K562 (cell line): ENCODE measurements around the gene RARG. TPM values are rescaled to one million over a fixed set of nuclear protein-coding genes. Genes with fewer than 3 reads are reported as not detected.
A peak's percentile ranks its signal among the peaks of the same experiment; 100 is the strongest.

Experiments used
- GABPA ChIP-seq: fragments of 200-800 bp; sonication (Bioruptor generic); conservative IDR thresholded peaks from 2 replicates; pipeline ENCODE4 v1.6.1; 2016; ENCODE audit warnings: low read depth, missing genetic modification characterization, missing compliant biosample characterization
- HDGF ChIP-seq: fragments of 450-650 bp; IDR thresholded peaks from 2 replicates; pipeline ENCODE4 v1.6.1; 2016
- HMG20B ChIP-seq: fragments of 250-450 bp; sonication (Bioruptor Pico); IDR thresholded peaks from 2 replicates; pipeline ENCODE4 v1.5.0; 2021; ENCODE audit warnings: mild to moderate bottlenecking
- MAZ ChIP-seq, 2 experiments: fragments of 450-650 bp in 1 of 2; sonication (generic) in 1 of 2; formaldehyde crosslinking; IDR thresholded peaks in 1 of 2; conservative IDR thresholded peaks in 1 of 2; 2 replicates each; pipeline versions ENCODE4 v1.4.0 to v1.5.0; 2020; ENCODE audit warnings: mild to moderate bottlenecking in 1 of 2, missing genetic modification reagents in 1 of 2
- MIER1 ChIP-seq: fragments of 450-650 bp; IDR thresholded peaks from 2 replicates; pipeline ENCODE4 v1.6.1; 2016; ENCODE audit warnings: antibody characterized with exemption, mild to moderate bottlenecking, low read depth
- POLR2AphosphoS2 ChIP-seq: IDR thresholded peaks from 2 replicates; pipeline ENCODE4 v1.6.1; 2012; ENCODE audit warnings: low read length, improper control_type of control experiment
- SMARCC2 ChIP-seq: fragments of 450-650 bp; IDR thresholded peaks from 2 replicates; pipeline ENCODE4 v1.6.1; 2017; ENCODE audit warnings: antibody characterized with exemption, moderate library complexity, mild to moderate bottlenecking, low read depth
- TOE1 ChIP-seq, 2 experiments: fragments of 450-650 bp in 1 of 2; sonication (generic) in 1 of 2; formaldehyde crosslinking in 1 of 2; IDR thresholded peaks; 2 replicates each; pipeline versions ENCODE4 v1.7.1 to v1.8.0; 2016 to 2022; ENCODE audit warnings: borderline replicate concordance in 2 of 2, mild to moderate bottlenecking in 2 of 2, antibody characterized with exemption in 1 of 2, inconsistent platforms in 1 of 2, low read depth in 1 of 2, missing genetic modification reagents in 1 of 2, moderate library complexity in 1 of 2
- TSC22D4 ChIP-seq: fragments of 450-650 bp; IDR thresholded peaks from 2 replicates; pipeline ENCODE4 v1.6.1; 2016; ENCODE audit warnings: missing genetic modification characterization, missing biosample characterization, control low read depth
- ZNF263 ChIP-seq: sonication (generic); formaldehyde crosslinking; IDR thresholded peaks from 2 replicates; pipeline ENCODE4 v1.8.0; 2022; ENCODE audit warnings: mild to moderate bottlenecking, missing genetic modification reagents, borderline replicate concordance
- ZNF41 ChIP-seq: fragments of 250-450 bp; sonication (Bioruptor Pico); conservative IDR thresholded peaks from 2 replicates; pipeline ENCODE4 v1.4.0; 2020; ENCODE audit warnings: mild to moderate bottlenecking
- ZNF764 ChIP-seq: fragments of 250-450 bp; sonication (Bioruptor Pico); IDR thresholded peaks from 2 replicates; pipeline ENCODE4 v1.4.0; 2020; ENCODE audit warnings: low read depth, mild to moderate bottlenecking, moderate library complexity
- ZNF778 ChIP-seq: fragments of 450-650 bp; formaldehyde crosslinking; IDR thresholded peaks from 2 replicates; pipeline ENCODE4 v1.4.0; 2020; ENCODE audit warnings: mild to moderate bottlenecking, moderate library complexity
- ZZZ3 ChIP-seq: fragments of 450-650 bp; IDR thresholded peaks from 2 replicates; pipeline ENCODE4 v1.6.1; 2016; ENCODE audit warnings: antibody characterized with exemption, mild to moderate bottlenecking, moderate library complexity
- polyA plus RNA-seq, 8 experiments: library from polyadenylated mRNA; depleted of rRNA in 4 of 8; stranded (reverse) in 5 of 8; unstranded in 3 of 8; fragments of >200 nt; fragmentation: Nextera tagmentation in 2 of 8; fragmentation: Illumina TruSeq in 1 of 8; extraction: Ambion mirVana in 2 of 8; extraction: Trizol in 1 of 8; gene quantifications; 2 replicates each; pipeline versions ENCODE4 v1.2.1 to v1.2.3, GENCODE V29; 2011 to 2014; ENCODE audit warnings: inconsistent platforms in 1 of 8, missing spikeins in 1 of 8
- total RNA-seq, 7 experiments: library from RNA; depleted of rRNA in 6 of 7; stranded (reverse); fragments of >200 nt in 6 of 7; fragmentation: Illumina TruSeq in 2 of 7; extraction: Trizol in 2 of 7; gene quantifications; 2 replicates each; pipeline versions ENCODE4 v1.2.1 to v1.2.3, GENCODE V29; 2011 to 2021; ENCODE audit warnings: low replicate concordance in 1 of 7
- TF ChIP-seq, protein P1 (sequence below): fragments of 450-650 bp; IDR thresholded peaks from 2 replicates; pipeline ENCODE4 v1.6.1; 2016; ENCODE audit warnings: mild to moderate bottlenecking
- TF ChIP-seq, protein P2 (sequence below): sonication (generic); formaldehyde crosslinking; IDR thresholded peaks from 2 replicates; pipeline ENCODE4 v1.8.0; 2022; ENCODE audit warnings: missing genetic modification reagents, mild to moderate bottlenecking, borderline replicate concordance
- TF ChIP-seq, protein P3 (sequence below): fragments of 150-350 bp; conservative IDR thresholded peaks from 2 replicates; pipeline ENCODE4 v1.6.1; 2014; ENCODE audit warnings: low read length
- TF ChIP-seq, protein P4 (sequence below): fragments of 200-400 bp; formaldehyde crosslinking; IDR thresholded peaks from 2 replicates; pipeline ENCODE4 v1.6.1; 2017; ENCODE audit warnings: mild to moderate bottlenecking, low read depth, low read length, moderate library complexity

RARG gene
- total and polyA plus RNA-seq, 9 of the 15 experiments (the other 6 are each of a cell fraction or from before 2014, with no cell fraction given) = 0.18 to 7.6 (median 3.8) TPM

DNA sequence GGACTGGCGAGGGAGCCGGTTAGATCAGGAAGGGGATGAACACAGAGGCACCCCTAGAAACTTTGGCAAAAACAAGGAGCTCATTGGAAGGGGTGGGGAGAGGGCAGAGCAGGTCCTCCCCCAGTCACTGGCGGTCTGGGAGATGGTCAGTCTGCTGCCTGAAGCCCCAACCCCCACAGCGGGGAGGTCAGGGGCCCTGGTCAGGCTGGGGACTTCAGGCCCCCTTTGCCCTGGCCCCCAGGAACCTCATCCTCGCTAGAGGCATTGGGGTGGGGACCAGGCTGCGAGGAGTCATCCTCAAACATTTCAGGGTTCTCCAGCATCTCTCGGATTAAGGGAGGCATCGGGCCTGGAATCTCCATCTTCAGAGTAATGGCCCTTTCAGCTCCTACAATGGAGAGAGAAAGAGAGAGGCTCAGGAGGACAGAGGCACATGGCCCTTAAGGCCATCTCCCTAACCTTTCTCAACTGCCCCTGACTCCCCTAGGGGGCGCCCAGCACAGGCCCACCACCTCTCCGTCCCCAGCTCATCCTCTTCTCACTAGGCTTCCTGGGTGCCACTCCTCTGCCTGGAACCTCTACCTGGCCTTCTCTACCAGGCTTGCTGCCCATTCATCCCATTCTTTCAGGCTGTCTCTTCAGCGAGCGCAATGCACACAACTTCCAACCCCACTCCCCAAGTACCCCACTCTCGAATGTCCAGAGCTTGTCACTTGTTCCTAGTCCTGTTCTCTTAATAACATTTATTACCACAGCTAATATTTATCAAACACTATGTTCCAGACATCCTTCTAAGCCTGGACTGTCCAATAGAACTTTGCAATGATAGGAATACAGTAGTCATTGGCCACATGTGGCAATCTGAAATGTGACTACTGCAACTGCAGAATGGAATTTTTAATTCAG, 20.3 kb downstream of the RARG start (continued):
- TF ChIP-seq, protein P1, sequence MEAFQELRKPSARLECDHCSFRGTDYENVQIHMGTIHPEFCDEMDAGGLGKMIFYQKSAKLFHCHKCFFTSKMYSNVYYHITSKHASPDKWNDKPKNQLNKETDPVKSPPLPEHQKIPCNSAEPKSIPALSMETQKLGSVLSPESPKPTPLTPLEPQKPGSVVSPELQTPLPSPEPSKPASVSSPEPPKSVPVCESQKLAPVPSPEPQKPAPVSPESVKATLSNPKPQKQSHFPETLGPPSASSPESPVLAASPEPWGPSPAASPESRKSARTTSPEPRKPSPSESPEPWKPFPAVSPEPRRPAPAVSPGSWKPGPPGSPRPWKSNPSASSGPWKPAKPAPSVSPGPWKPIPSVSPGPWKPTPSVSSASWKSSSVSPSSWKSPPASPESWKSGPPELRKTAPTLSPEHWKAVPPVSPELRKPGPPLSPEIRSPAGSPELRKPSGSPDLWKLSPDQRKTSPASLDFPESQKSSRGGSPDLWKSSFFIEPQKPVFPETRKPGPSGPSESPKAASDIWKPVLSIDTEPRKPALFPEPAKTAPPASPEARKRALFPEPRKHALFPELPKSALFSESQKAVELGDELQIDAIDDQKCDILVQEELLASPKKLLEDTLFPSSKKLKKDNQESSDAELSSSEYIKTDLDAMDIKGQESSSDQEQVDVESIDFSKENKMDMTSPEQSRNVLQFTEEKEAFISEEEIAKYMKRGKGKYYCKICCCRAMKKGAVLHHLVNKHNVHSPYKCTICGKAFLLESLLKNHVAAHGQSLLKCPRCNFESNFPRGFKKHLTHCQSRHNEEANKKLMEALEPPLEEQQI = no peak
- TF ChIP-seq SMARCC2 (no peak), ZNF778 (CRISPR knock-in tag) (no peak), MAZ (CRISPR knock-in tag; conservative IDR thresholded peaks at IDR 0.05 in 1 of 2, IDR thresholded peaks at IDR 0.05 in 1 of 2) (0 out of 4 replicates have a peak, but pooled peaks of 1 of the 2 experiments have one; percentile 19), TSC22D4 (tag) (no peak), ZZZ3 (no peak), ZNF263 (0 out of 2 replicates have a peak, but pooled peaks have one; percentile 18), HDGF (no peak), MIER1 (no peak), HMG20B (CRISPR knock-in tag) (no peak), GABPA (tag) (no peak), POLR2AphosphoS2 (no peak), ZNF764 (CRISPR knock-in tag) (no peak), ZNF41 (CRISPR knock-in tag) (no peak), TOE1 (IDR thresholded peaks at IDR 0.05; ENCODE audit: borderline replicate concordance) (0 out of 2 replicates have a peak, but pooled peaks have one; percentile 28), TOE1 (CRISPR knock-in tag; IDR thresholded peaks at IDR 0.05; ENCODE audit: borderline replicate concordance, low read depth) (no peak)
- TF ChIP-seq, protein P2, sequence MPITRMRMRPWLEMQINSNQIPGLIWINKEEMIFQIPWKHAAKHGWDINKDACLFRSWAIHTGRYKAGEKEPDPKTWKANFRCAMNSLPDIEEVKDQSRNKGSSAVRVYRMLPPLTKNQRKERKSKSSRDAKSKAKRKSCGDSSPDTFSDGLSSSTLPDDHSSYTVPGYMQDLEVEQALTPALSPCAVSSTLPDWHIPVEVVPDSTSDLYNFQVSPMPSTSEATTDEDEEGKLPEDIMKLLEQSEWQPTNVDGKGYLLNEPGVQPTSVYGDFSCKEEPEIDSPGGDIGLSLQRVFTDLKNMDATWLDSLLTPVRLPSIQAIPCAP (CRISPR knock-in tag) = no peak
- TF ChIP-seq, protein P3, sequence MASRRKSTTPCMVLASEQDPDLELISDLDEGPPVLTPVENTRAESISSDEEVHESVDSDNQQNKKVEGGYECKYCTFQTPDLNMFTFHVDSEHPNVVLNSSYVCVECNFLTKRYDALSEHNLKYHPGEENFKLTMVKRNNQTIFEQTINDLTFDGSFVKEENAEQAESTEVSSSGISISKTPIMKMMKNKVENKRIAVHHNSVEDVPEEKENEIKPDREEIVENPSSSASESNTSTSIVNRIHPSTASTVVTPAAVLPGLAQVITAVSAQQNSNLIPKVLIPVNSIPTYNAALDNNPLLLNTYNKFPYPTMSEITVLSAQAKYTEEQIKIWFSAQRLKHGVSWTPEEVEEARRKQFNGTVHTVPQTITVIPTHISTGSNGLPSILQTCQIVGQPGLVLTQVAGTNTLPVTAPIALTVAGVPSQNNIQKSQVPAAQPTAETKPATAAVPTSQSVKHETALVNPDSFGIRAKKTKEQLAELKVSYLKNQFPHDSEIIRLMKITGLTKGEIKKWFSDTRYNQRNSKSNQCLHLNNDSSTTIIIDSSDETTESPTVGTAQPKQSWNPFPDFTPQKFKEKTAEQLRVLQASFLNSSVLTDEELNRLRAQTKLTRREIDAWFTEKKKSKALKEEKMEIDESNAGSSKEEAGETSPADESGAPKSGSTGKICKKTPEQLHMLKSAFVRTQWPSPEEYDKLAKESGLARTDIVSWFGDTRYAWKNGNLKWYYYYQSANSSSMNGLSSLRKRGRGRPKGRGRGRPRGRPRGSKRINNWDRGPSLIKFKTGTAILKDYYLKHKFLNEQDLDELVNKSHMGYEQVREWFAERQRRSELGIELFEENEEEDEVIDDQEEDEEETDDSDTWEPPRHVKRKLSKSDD = no peak
- TF ChIP-seq, protein P4, sequence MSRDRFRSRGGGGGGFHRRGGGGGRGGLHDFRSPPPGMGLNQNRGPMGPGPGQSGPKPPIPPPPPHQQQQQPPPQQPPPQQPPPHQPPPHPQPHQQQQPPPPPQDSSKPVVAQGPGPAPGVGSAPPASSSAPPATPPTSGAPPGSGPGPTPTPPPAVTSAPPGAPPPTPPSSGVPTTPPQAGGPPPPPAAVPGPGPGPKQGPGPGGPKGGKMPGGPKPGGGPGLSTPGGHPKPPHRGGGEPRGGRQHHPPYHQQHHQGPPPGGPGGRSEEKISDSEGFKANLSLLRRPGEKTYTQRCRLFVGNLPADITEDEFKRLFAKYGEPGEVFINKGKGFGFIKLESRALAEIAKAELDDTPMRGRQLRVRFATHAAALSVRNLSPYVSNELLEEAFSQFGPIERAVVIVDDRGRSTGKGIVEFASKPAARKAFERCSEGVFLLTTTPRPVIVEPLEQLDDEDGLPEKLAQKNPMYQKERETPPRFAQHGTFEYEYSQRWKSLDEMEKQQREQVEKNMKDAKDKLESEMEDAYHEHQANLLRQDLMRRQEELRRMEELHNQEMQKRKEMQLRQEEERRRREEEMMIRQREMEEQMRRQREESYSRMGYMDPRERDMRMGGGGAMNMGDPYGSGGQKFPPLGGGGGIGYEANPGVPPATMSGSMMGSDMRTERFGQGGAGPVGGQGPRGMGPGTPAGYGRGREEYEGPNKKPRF = no peak
